Activated CD4-positive, alpha-beta T cell treated with anti-CD3 and anti-CD28 coated beads for 36 hours (primary cell): ENCODE results near the gene KNSTRN. TPM values are rescaled to one million over a fixed set of nuclear protein-coding genes. Genes with fewer than 3 reads are reported as not detected.

Source experiments
- ATAC-seq: fragments of 200-7000 bp; cut with Tn5 transposase; one replicate; pipeline ENCODE4 v1.10.0; 2021; ENCODE audit warnings: mild to moderate bottlenecking, moderate library complexity
- CTCF ChIA-PET: fragments of 350-600 bp; sonication (Branson Sonifier 250); formaldehyde crosslinking; loops from one replicate; lab custom pipeline; 2021; ENCODE audit warnings: antibody characterized with exemption; lab: Charles Lee
- POLR2A ChIA-PET: fragments of 350-600 bp; sonication (Branson Sonifier 250); formaldehyde crosslinking; loops from one replicate; lab custom pipeline; 2021; ENCODE audit warnings: antibody characterized with exemption, inconsistent platforms; lab: Charles Lee
- DNase-seq: peaks from one replicate; pipeline ENCODE4 v3.0.0-alpha.2; 2020
- H3K27ac Mint-ChIP-seq: one replicate; pipeline ENCODE4 v1.8.0; 2021; ENCODE audit warnings: mixed read lengths
- H3K27me3 Mint-ChIP-seq: one replicate; pipeline ENCODE4 v1.8.0; 2021; ENCODE audit warnings: mixed read lengths
- H3K36me3 Mint-ChIP-seq: one replicate; pipeline ENCODE4 v1.8.0; 2021; ENCODE audit warnings: low read depth, mixed read lengths
- H3K4me1 Mint-ChIP-seq: one replicate; pipeline ENCODE4 v1.8.0; 2021; ENCODE audit warnings: mixed read lengths
- H3K4me3 Mint-ChIP-seq: one replicate; pipeline ENCODE4 v1.8.0; 2021; ENCODE audit warnings: mild to moderate bottlenecking, moderate library complexity, mixed read lengths
- H3K9me3 Mint-ChIP-seq: one replicate; pipeline ENCODE4 v1.8.0; 2021; ENCODE audit warnings: low read depth, mixed read lengths
- intact Hi-C, 2 experiments: fragments of 100-400 bp; cut with DNase I in 1 of 2; cut with micrococcal nuclease in 1 of 2; formaldehyde crosslinking; loops; one replicate each; pipeline versions ENCODE4 v1.14.2 to v1.15.1; 2022 to 2024; cut with DNase I, micrococcal nuclease
- total RNA-seq, 2 experiments: library from RNA; stranded (reverse); gene quantifications; one replicate each; pipeline ENCODE4 v1.2.3, GENCODE V29; 2021

The KNSTRN gene, protein sequence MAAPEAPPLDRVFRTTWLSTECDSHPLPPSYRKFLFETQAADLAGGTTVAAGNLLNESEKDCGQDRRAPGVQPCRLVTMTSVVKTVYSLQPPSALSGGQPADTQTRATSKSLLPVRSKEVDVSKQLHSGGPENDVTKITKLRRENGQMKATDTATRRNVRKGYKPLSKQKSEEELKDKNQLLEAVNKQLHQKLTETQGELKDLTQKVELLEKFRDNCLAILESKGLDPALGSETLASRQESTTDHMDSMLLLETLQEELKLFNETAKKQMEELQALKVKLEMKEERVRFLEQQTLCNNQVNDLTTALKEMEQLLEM
- 10 to 100 TPM; 56.2 to 58.8 TPM for total RNA-seq

DNA sequence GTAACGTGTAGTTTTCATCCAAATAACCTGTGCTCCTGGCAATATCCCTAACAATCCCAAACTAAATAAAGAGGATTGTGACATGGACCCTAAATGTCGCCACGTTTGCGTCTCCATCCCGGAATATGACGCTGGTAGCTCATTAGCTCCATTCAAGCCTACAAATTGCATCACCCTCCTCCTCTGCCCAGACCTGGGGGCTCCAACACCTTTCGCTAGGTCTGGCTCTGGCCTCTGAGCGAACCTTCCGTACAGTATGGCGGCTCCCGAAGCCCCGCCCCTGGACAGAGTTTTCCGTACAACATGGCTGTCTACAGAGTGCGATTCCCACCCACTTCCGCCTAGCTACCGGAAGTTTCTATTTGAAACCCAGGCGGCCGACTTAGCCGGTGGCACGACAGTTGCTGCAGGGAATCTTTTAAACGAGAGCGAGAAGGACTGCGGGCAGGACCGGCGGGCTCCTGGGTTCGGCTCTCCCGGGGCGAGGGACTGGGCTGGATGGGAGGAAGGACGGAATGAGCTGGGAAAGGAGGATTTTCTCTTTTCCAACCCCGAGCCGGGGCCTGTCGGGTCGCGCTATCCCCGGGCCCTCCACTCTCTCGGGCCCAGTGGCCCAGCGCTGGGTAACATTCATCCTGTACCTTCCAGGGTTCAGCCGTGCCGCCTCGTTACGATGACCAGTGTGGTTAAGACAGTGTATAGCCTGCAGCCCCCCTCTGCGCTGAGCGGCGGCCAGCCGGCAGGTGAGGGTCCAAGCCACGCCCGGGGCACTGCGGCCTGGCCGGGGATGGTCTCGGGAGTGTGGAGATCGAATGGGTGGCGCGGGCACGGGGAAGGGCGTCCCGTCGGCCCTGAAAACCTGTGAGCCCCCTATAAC is at the start of gene KNSTRN:
KNSTRN (plus strand) TSS at position 142 of the 877 bp plus-strand sequence; CDS start at position 257, 115 bp downstream.
- H3K36me3 Mint-ChIP-seq = peaks cover 36% of the 10 kb centered on the region
- H3K4me3 Mint-ChIP-seq = peak within 1 kb of the TSS; percentile 93
- CTCF ChIA-PET = interaction anchor here (0.5 to 2.5 kb wide), 19 partner anchors 8 to 467 kb away, joined by 3 to 18 read pairs (median 4); partner anchors contain the start of genes INAFM2 and PLCB2
- peak within 1 kb of the TSS; percentile 78 for H3K27ac Mint-ChIP-seq
- H3K9me3 Mint-ChIP-seq = no peaks in the 10 kb centered on the region
- intact Hi-C loops = loop anchor here (1.0 to 5.0 kb wide), 10 partner anchors 15 to 1019 kb away; partner anchors contain the start of genes BAHD1 (in 1 of the 2), BUB1B (in 1 of the 2), DISP2 (in 1 of the 2) and DNAJC17 (in 1 of the 2)
- H3K4me1 Mint-ChIP-seq = peaks cover 22% of the 10 kb centered on the region
- POLR2A ChIA-PET = interaction anchor here (0.6 to 1.0 kb wide), 5 partner anchors 12 to 440 kb away, joined by 3 to 7 read pairs (median 3); no protein-coding TSS in a partner anchor
- DNase-seq (peak; percentile 97), ATAC-seq (peak; percentile 100)
- H3K27me3 Mint-ChIP-seq = no peaks in the 10 kb centered on the region

DNA sequence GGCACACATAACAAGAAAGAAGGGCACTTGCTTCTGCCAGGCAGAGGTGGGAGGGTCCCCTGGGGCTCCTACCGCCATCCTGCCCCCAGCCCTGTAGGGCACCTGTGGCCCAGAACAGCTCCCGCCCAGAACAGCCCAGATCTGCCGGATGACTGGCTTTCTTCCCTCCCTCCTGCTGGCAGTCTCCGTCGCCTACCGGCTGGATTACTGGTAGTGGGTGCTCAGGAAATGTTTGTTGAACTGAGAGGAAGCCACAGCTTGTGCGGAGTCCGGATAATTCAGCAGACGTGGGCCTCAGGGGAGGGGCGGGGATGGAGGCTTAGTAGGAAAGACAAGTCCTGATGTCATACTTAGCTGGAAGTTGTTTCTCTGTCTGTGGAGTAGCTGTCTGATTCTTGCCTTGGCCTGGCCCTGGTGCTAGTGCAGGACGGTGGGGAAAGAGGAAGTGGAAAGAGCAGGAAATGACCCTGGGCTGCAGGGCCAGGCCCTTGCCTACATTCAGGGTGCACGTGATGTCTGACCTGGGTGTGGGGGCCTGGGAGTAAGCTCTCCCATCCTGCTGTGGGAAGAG is 48.5 kb upstream of the KNSTRN start:
- Mint-ChIP-seq H3K27ac (peak overlapping the region; percentile 68), H3K4me1 (peaks cover 16% of the 10 kb centered on the region), H3K4me3 (peak overlapping the region; percentile 41), H3K36me3 (no peaks in the 10 kb centered on the region), H3K27me3 (no peaks in the 10 kb centered on the region), H3K9me3 (no peaks in the 10 kb centered on the region)
- CTCF ChIA-PET = interaction anchor here (0.7 to 9.9 kb wide), 15 partner anchors 8 to 107 kb away, joined by 3 to 150 read pairs (median 4); partner anchors contain the start of genes ANKRD63, BAHD1, INAFM2 and PLCB2
- ATAC-seq (peak; percentile 52), DNase-seq (peak; percentile 62)
- intact Hi-C loops = no loop called here
- POLR2A ChIA-PET = interaction anchor here (0.5 to 0.7 kb wide), 4 partner anchors 12 to 761 kb away, joined by 3 to 6 read pairs (median 4); no protein-coding TSS in a partner anchor

DNA sequence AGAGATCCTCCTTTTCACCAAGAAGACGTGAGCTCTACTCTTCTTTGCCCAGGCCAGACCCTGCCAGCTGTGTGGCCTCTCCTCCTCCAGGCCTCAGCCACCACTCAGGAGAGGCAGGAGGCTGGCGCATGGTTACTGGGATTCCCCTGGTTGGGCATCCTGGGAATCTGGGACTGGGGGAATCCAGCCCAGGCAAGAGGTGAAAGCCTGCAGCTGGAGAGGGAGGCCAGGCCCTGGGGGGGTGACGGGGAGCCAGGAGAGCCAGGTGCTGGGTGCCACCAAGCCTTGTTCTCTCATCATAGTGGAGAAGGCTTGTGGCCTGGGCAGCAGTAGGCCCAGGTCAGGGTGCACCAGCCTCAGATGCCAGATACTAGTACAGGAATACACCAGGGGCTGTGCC is 48.0 kb upstream of the KNSTRN start:
- H3K4me3 Mint-ChIP-seq = no peak overlapping the region
- intact Hi-C loops = no loop called here
- ATAC-seq (no peak), DNase-seq (no peak)
- peaks cover 16% of the 10 kb centered on the region for H3K4me1 Mint-ChIP-seq
- no peaks in the 10 kb centered on the region for H3K27me3 Mint-ChIP-seq
- H3K9me3 Mint-ChIP-seq = no peaks in the 10 kb centered on the region
- ChIA-PET CTCF (interaction anchor here (0.7 to 9.9 kb wide), 13 partner anchors 7 to 106 kb away, joined by 3 to 150 read pairs (median 4); partner anchors contain the start of genes BAHD1, INAFM2 and PLCB2), POLR2A (interaction anchor here (0.5 to 0.7 kb wide), 3 partner anchors 94 to 761 kb away, joined by 3 to 6 read pairs (median 3); no protein-coding TSS in a partner anchor)
- peak overlapping the region; percentile 68 for H3K27ac Mint-ChIP-seq
- no peaks in the 10 kb centered on the region for H3K36me3 Mint-ChIP-seq

DNA sequence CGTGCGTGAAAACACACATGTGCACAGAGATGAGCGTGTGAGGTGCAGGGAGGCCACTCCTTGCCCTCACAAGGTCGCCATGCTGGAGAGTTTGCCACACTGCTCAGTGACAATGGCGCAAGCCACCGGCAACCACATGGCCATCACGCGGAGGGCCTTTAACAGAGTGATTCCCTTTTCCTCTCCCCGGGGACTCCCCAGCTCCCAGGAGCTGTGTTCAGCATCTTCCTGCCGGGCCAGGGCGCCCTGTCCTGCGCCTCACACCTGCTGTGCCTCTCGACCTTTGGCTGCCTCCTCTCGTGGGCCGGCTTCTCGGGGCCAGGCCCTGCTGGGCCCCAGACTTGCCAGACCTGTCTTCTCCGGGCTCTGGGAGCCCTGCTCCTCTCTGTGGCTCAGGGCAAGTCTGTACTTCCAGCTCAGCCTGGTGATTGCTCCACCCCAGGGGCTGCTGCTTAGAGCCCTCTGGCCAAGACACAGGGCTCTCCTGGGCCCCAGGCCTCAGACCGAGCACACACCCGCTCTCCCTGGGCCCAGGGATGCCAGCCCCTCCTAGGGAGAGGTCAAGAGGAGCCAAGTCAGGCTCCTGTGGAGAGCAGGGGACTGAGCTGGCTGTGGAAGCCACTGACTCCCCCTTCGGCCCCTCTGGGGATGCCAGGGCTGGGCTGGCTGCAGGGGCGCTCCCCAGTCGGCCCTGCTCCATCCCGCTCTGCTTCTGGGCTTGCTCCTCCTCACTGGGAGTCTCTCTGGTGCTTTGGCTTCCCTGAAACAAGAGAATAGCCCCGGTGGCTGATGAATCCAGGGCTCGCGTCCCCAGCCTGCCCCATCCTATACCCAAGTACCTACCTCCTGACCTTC is 47.4 kb upstream of the KNSTRN start:
- DNase-seq (no peak), ATAC-seq (no peak)
- no peak overlapping the region for H3K4me3 Mint-ChIP-seq
- H3K27ac Mint-ChIP-seq = no peak overlapping the region
- no peaks in the 10 kb centered on the region for H3K36me3 Mint-ChIP-seq
- ChIA-PET POLR2A (interaction anchor here (0.6 kb wide), 1 partner anchor 370 kb away, joined by 6 read pairs; no protein-coding TSS in a partner anchor), CTCF (interaction anchor here (0.6 to 9.9 kb wide), 13 partner anchors 8 to 224 kb away, joined by 3 to 150 read pairs (median 6); partner anchors contain the start of genes INAFM2 and PLCB2)
- no peaks in the 10 kb centered on the region for H3K27me3 Mint-ChIP-seq
- H3K4me1 Mint-ChIP-seq = peaks cover 16% of the 10 kb centered on the region
- no peaks in the 10 kb centered on the region for H3K9me3 Mint-ChIP-seq
- intact Hi-C loops = no loop called here

DNA sequence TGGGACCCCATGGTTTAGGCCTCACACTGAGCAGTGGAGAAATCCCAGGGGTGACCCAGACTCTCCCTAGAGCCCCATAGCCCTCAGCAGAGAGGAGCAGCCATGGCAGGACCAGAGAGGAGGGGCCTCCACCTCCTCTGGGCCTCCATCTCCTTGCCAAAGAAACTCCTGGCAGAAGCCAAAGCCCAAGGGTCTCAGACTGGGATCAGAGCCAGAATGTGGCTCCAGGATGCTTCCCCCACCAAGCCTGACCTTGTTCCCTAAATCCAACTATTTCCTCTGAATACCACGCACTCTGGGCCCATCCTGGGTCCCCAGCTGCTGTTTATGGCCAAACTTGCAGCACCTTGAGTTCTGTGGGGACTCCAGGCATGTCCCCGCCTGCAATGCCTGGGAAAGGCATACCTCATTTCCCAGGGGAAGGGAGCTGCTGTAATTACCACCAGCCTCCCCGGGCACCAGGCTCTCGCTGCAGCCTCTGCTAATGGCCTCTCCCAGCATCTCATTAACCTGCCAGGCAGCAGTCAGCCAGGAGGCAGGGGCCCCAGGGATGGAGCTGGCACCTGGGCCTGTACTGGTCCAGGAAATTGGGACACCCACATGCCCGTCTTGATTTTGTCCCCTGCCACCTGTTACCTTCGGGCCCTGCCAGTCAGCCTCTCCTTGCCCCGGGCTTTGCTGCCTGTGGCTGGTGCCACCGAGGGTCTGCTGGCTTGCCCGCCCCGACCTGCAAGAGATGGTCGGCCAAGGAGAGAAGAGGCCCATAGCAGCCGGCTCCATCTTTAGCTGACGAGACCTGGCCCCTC is 46.4 kb upstream of the KNSTRN start:
- H3K27me3 Mint-ChIP-seq = no peaks in the 10 kb centered on the region
- ATAC-seq = no peak
- ChIA-PET POLR2A (no interaction called here), CTCF (interaction anchor here (0.7 to 11.4 kb wide), 20 partner anchors 8 to 1833 kb away, joined by 3 to 151 read pairs (median 8); partner anchors contain the start of genes INAFM2, IVD and PLCB2)
- DNase-seq = no peak
- H3K36me3 Mint-ChIP-seq = no peaks in the 10 kb centered on the region
- no peak overlapping the region for H3K27ac Mint-ChIP-seq
- no peak overlapping the region for H3K4me3 Mint-ChIP-seq
- H3K9me3 Mint-ChIP-seq = no peaks in the 10 kb centered on the region
- H3K4me1 Mint-ChIP-seq = peaks cover 16% of the 10 kb centered on the region
- intact Hi-C loops = no loop called here

DNA sequence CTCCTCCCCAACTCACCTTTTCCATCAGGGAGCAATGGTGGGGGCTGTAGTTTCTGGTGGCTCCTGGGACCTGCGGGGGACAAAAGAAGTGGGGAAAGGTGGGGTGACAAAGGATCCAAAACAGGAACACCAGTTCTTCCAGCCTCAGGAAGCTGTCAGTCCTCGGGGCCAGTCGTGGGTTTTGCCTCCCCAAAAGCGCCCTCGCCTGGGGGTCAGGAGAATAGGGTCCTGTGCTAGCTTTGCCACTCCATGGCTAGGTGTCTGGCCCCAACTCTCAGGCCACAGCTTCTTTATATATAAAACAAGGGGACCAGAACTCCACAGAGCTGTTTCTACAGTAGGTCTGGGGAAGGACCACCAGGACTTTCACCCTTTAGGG is 45.8 kb upstream of the KNSTRN start:
- ChIA-PET CTCF (interaction anchor here (0.6 to 11.4 kb wide), 21 partner anchors 8 to 1833 kb away, joined by 3 to 151 read pairs (median 6); partner anchors contain the start of genes FSIP1, INAFM2, IVD and PLCB2), POLR2A (interaction anchor here (0.6 kb wide), 1 partner anchor 236 kb away, joined by 3 read pairs; no protein-coding TSS in a partner anchor)
- peak; percentile 45 for DNase-seq
- peaks cover 16% of the 10 kb centered on the region for H3K4me1 Mint-ChIP-seq
- H3K36me3 Mint-ChIP-seq = no peaks in the 10 kb centered on the region
- intact Hi-C loops = no loop called here
- no peak overlapping the region for H3K27ac Mint-ChIP-seq
- no peak overlapping the region for H3K4me3 Mint-ChIP-seq
- H3K27me3 Mint-ChIP-seq = no peaks in the 10 kb centered on the region
- no peak for ATAC-seq
- no peaks in the 10 kb centered on the region for H3K9me3 Mint-ChIP-seq

DNA sequence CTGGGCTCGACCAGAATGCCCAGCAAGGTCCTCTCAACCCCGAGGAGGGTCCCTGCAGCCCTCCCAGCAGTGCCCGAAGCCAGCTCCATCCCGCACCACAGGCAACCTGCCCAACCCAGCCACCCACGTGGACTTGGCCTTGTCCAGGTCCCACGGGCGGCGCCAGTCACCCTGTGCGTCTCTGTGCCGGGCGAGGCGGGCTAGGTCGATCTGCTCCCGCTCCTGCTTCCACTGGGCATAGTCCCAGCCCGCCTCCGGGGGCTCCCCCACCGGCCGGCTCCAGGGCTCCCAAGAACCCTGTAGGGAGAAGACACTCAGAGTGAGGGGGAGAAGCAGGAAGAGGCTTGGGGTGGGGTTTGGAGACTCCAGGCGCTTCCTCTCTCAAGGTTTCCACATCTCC is 44.9 kb upstream of the KNSTRN start:
- intact Hi-C loops = no loop called here
- no peak for DNase-seq
- no peak for ATAC-seq
- H3K4me3 Mint-ChIP-seq = no peak overlapping the region
- peaks cover 16% of the 10 kb centered on the region for H3K4me1 Mint-ChIP-seq
- ChIA-PET CTCF (interaction anchor here (0.6 to 11.4 kb wide), 34 partner anchors 10 to 555 kb away, joined by 3 to 151 read pairs (median 5); partner anchors contain the start of genes ANKRD63, CCDC32, FSIP1 and INAFM2), POLR2A (interaction anchor here (0.6 kb wide), 1 partner anchor 56 kb away, joined by 7 read pairs; no protein-coding TSS in a partner anchor)
- no peaks in the 10 kb centered on the region for H3K27me3 Mint-ChIP-seq
- H3K27ac Mint-ChIP-seq = no peak overlapping the region
- no peaks in the 10 kb centered on the region for H3K36me3 Mint-ChIP-seq
- H3K9me3 Mint-ChIP-seq = no peaks in the 10 kb centered on the region

DNA sequence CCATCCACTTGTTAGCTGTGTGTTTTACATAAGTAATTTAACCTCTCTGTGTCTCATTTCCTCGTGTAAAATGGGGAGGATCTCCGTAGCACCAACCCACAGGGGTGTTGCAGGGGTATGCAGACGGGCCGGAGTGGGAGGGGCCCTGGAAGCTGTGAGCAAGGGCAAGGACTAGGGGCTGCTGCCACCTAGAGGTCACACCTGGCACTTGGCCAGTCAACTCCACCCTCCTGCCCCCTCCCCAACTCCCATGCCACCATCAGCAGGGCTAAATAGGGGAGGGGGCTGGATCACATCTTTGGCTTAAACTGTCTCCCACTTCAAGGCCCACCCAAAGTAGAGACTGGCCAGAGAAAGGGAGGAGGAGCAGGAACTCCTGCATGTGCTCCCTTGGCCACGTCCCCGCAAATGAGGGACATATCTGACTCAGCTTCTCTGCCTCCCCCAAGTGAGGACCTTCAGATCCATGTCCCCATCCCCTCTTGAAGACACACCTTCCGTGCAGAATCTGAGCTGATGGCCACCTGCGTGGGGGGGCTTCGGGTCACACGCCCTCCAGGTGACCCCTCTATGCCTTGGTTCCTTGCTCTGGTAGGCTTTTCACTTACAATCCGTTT is 44.4 kb upstream of the KNSTRN start:
- POLR2A ChIA-PET = interaction anchor here (0.6 kb wide), 1 partner anchor 56 kb away, joined by 7 read pairs; no protein-coding TSS in a partner anchor
- CTCF ChIA-PET = interaction anchor here (0.6 to 11.4 kb wide), 35 partner anchors 10 to 402 kb away, joined by 3 to 151 read pairs (median 5); partner anchors contain the start of genes ANKRD63, INAFM2, IVD and KNSTRN

More for the DNA sequence above, 44.4 kb upstream of the KNSTRN start:
- H3K4me3 Mint-ChIP-seq = no peak overlapping the region
- DNase-seq = peak; percentile 90
- no peak overlapping the region for H3K27ac Mint-ChIP-seq
- intact Hi-C loops = loop anchor here (1.0 to 2.0 kb wide), 5 partner anchors 15 to 59 kb away; partner anchors contain the start of genes PLCB2 (in 2 of the 2) and INAFM2 (in 1 of the 2)
- no peaks in the 10 kb centered on the region for H3K36me3 Mint-ChIP-seq
- peak; percentile 90 for ATAC-seq
- no peaks in the 10 kb centered on the region for H3K9me3 Mint-ChIP-seq
- H3K4me1 Mint-ChIP-seq = peaks cover 16% of the 10 kb centered on the region
- H3K27me3 Mint-ChIP-seq = no peaks in the 10 kb centered on the region
